Measurements from ENCODE around the gene ATP6V0E1. TPM values are rescaled to one million over a fixed set of nuclear protein-coding genes. Genes with fewer than 3 reads are reported as not detected.
"Not testable (repeated sequence)": the region's sequence is repeated elsewhere in the genome, so short reads cannot be mapped to it uniquely, and the experiment has no call there.

ATP6V0E1 gene
- total RNA-seq, 1 experiment from 2014 or later: 216 TPM

DNA sequence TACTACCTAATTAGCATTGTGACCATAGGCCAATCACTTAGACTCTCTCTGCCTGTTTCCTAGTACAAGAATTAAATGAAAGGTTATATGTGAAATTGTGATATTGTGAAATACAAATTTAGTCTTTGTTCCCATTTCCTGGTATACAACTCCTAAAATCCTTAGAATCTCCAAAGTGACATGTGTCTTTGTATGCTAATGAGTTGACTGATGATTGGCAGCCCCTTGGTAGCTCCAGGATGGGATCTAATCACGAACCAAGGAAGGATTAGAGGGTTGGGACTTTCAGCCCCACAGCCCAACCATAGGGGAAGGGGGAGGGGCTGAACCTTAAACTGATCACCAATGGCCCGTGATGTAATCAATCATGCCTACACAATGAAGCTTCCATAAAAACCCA is 31.6 kb downstream of the ATP6V0E1 start:
- Histone ChIP-seq H3K27me3 (replicated peaks; ENCODE audit: control insufficient read depth, insufficient read depth, low read length) (no peaks in the 10 kb centered on the region), H3K36me3 (ENCODE audit: control insufficient read depth, insufficient read depth, low read length) (no peaks in the 10 kb centered on the region), H3K4me3 (ENCODE audit: low read depth, low read length) (no peak overlapping the region), H3K4me1 (peaks cover 7% of the 10 kb centered on the region), H3K9me3 (no peaks in the 10 kb centered on the region)
- POLR2A ChIA-PET: no interaction called here
- DNase-seq: no peak
- intact Hi-C loops (cut with micrococcal nuclease; ENCODE audit: unreplicated experiment): no loop called here
- CTCF ChIA-PET: no interaction called here
- no peak overlapping the region for H3K4me3 Mint-ChIP-seq (ENCODE audit: unreplicated experiment)
- H3K27ac Mint-ChIP-seq (ENCODE audit: unreplicated experiment): no peak overlapping the region
- peaks cover 26% of the 10 kb centered on the region for H3K4me1 Mint-ChIP-seq (ENCODE audit: low read depth, unreplicated experiment)
- no peaks in the 10 kb centered on the region for H3K9me3 Mint-ChIP-seq (ENCODE audit: unreplicated experiment)
- no peak for TF ChIP-seq CTCF (IDR thresholded peaks at IDR 0.05; ENCODE audit: insufficient read depth in 1 of 2, low read depth in 1 of 2, low read length in 1 of 2, severe bottlenecking in 1 of 2, unreplicated experiment in 1 of 2)
- BruUV-seq (replicated peaks): no TSS peak
- no peaks in the 10 kb centered on the region for H3K27me3 Mint-ChIP-seq (ENCODE audit: insufficient read depth, unreplicated experiment)
- H3K36me3 Mint-ChIP-seq (ENCODE audit: insufficient read depth, unreplicated experiment): peaks cover 37% of the 10 kb centered on the region

DNA sequence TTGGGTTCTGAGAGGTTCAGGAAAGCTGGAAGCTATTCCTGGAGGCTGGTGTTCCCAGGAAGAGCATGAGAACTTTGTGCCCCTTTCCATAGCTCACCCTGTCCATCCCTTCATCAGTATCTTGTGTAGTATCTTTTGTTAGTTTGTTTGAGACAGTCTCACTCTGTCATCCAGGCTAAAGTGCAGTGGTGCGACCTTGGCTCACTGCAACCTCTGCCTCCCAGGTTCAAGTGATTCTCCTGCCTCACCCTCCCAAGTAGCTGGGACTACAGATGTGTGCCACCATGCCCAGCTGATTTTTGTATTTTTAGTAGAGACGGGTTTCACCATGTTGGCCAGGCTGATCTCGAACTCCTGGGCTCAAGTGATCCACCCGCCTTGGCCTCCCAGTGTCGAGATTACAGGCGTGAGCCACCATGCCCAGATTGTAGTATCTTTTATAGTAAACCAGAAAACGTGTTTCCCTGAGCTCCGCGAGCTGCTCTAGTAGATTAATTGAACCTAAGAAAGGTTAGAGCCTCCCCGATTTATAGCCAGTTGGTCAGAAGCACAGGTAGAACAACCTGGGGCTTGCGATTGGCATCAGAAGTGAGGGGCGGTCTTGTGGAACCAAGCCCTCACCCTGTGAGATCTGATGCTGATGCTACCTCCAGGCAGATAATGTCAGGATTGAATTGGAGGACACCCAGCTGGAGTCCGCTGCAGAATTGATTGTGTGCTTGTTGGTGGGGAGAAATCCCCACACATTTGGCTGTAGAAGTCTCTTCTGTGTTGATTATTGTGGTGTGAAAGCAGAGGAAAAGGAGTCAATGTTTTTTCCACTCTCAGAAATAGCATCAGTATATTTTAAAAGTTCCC is 32.3 kb downstream of the ATP6V0E1 start:
- Mint-ChIP-seq H3K36me3 (ENCODE audit: insufficient read depth, unreplicated experiment) (peaks cover 33% of the 10 kb centered on the region), H3K9me3 (ENCODE audit: unreplicated experiment) (no peaks in the 10 kb centered on the region), H3K27ac (ENCODE audit: unreplicated experiment) (peak overlapping the region; percentile 59), H3K27me3 (ENCODE audit: insufficient read depth, unreplicated experiment) (no peaks in the 10 kb centered on the region), H3K4me1 (ENCODE audit: low read depth, unreplicated experiment) (peaks cover 22% of the 10 kb centered on the region), H3K4me3 (ENCODE audit: unreplicated experiment) (no peak overlapping the region)
- ChIA-PET CTCF (no interaction called here), POLR2A (no interaction called here)
- intact Hi-C loops (cut with micrococcal nuclease; ENCODE audit: unreplicated experiment): no loop called here
- Histone ChIP-seq H3K4me3 (ENCODE audit: low read depth, low read length) (no peak overlapping the region), H3K4me1 (peaks cover 9% of the 10 kb centered on the region), H3K9me3 (no peaks in the 10 kb centered on the region), H3K27me3 (replicated peaks; ENCODE audit: control insufficient read depth, insufficient read depth, low read length) (no peaks in the 10 kb centered on the region), H3K36me3 (ENCODE audit: control insufficient read depth, insufficient read depth, low read length) (no peaks in the 10 kb centered on the region)
- no peak for TF ChIP-seq CTCF (IDR thresholded peaks at IDR 0.05; ENCODE audit: insufficient read depth in 1 of 2, low read depth in 1 of 2, low read length in 1 of 2, severe bottlenecking in 1 of 2, unreplicated experiment in 1 of 2)
- BruUV-seq (replicated peaks): no TSS peak
- DNase-seq: no peak

GRCh38 chr5:173016598-173017046 is 33.1 kb downstream of the ATP6V0E1 start:
- Mint-ChIP-seq H3K9me3 (ENCODE audit: unreplicated experiment) (no peaks in the 10 kb centered on the region), H3K4me3 (ENCODE audit: unreplicated experiment) (no peak overlapping the region), H3K27me3 (ENCODE audit: insufficient read depth, unreplicated experiment) (no peaks in the 10 kb centered on the region), H3K36me3 (ENCODE audit: insufficient read depth, unreplicated experiment) (peaks cover 37% of the 10 kb centered on the region), H3K4me1 (ENCODE audit: low read depth, unreplicated experiment) (peaks cover 22% of the 10 kb centered on the region), H3K27ac (ENCODE audit: unreplicated experiment) (peak overlapping the region; percentile 59)
- no TSS peak for BruUV-seq (replicated peaks)
- intact Hi-C loops (cut with micrococcal nuclease; ENCODE audit: unreplicated experiment): no loop called here
- Histone ChIP-seq H3K4me1 (peaks cover 9% of the 10 kb centered on the region), H3K4me3 (ENCODE audit: low read depth, low read length) (no peak overlapping the region), H3K9me3 (no peaks in the 10 kb centered on the region), H3K36me3 (ENCODE audit: control insufficient read depth, insufficient read depth, low read length) (no peaks in the 10 kb centered on the region), H3K27me3 (replicated peaks; ENCODE audit: control insufficient read depth, insufficient read depth, low read length) (no peaks in the 10 kb centered on the region)
- DNase-seq: no peak
- TF ChIP-seq CTCF (IDR thresholded peaks at IDR 0.05; ENCODE audit: insufficient read depth in 1 of 2, low read depth in 1 of 2, low read length in 1 of 2, severe bottlenecking in 1 of 2, unreplicated experiment in 1 of 2): no peak
- POLR2A ChIA-PET: no interaction called here
- CTCF ChIA-PET: no interaction called here

DNA sequence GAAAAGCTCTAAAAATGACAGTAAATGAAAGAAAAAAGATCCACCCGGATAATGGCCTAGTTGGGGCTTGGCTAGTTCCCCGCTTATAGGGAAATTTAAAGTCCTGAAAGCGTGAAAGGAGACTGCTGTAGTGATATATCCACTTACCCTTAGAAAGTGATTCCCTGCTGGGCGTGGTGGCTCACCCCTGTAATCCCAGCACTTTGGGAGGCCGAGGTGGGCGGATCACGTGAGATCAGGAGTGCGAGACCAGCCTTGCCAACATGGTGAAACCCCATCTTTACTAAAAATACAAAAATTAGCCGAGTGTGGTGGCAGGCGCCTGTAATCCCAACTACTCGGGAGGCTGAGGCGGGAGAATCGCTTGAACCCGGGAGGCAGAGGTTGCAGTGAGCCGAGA is 33.5 kb downstream of the ATP6V0E1 start:
- peaks cover 37% of the 10 kb centered on the region for H3K36me3 Mint-ChIP-seq (ENCODE audit: insufficient read depth, unreplicated experiment)
- H3K9me3 Mint-ChIP-seq (ENCODE audit: unreplicated experiment); BruUV-seq (replicated peaks); H3K4me1 ChIP-seq; H3K4me3 ChIP-seq (ENCODE audit: low read depth, low read length); POLR2A ChIA-PET; H3K4me3 Mint-ChIP-seq (ENCODE audit: unreplicated experiment); intact Hi-C loops (cut with micrococcal nuclease; ENCODE audit: unreplicated experiment); H3K27me3 Mint-ChIP-seq (ENCODE audit: insufficient read depth, unreplicated experiment); H3K36me3 ChIP-seq (ENCODE audit: control insufficient read depth, insufficient read depth, low read length); H3K27me3 ChIP-seq (replicated peaks; ENCODE audit: control insufficient read depth, insufficient read depth, low read length); H3K9me3 ChIP-seq; CTCF ChIA-PET; DNase-seq: not testable (repeated sequence)
- peaks cover 22% of the 10 kb centered on the region for H3K4me1 Mint-ChIP-seq (ENCODE audit: low read depth, unreplicated experiment)
- H3K27ac Mint-ChIP-seq (ENCODE audit: unreplicated experiment): peak overlapping the region; percentile 59
